IPS DF 4.7 (cell line): ENCODE measurements around the gene DACT1.
"Not testable (repeated sequence)": the region's sequence is repeated elsewhere in the genome, so short reads cannot be mapped to it uniquely, and the experiment has no call there.

Experiments used
- DNase-seq: peaks from one replicate; pipeline ENCODE4 v3.0.0-alpha.2; 2013; ENCODE audit warnings: low spot score; ENCODE audit errors: extremely low read depth

The DACT1 gene

GRCh38 chr14:58637391-58638230 lies at the start of gene DACT1:
DACT1 (plus strand) TSS chr14:58637962; CDS start chr14:58638203, 241 bp downstream.
- DNase-seq, result no peak

- DNase-seq, result not testable (repeated sequence)
These were observed 49.4 kb upstream of the DACT1 start for GRCh38 chr14:58588321-58588720.

GRCh38 chr14:58593977-58594376 lies 43.8 kb upstream of the DACT1 start:
- no peak for DNase-seq

GRCh38 chr14:58597041-58597440 lies 40.7 kb upstream of the DACT1 start:
- no peak for DNase-seq

DNA sequence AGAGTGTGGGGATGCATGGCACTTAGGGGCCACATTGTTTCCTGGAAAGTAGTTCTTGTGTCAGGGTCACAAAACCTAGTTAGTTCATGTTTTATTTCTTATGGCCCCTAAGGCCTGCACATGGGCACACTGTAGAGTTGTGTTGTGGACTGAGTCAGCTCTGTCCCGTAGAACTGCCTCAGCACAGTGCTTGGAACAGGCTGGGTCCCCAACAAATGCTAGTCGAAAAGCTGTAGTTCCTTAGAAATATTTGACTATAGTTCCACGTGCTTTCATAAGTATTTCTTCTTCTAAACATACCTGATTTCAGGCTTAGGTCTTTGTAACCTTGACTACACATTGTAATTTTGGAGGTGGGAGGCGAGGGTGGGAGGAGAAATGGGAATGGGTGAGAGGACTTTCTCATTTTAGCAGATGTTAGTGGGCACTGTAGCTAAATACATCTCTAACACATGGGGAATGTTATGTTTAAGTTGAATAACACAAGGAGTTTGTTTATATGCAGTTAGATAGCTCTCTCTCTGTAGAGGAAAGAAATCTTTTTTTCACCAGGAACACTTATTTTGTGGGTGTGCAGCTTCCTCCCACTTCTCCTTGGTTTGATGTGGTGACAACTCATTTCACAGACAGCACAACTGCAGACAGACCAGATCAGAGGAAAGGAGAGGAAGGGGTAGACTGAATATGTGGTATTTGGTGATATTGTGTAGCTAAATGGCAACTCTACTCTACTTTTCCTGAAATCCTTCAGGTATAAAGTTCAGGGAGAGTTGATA lies 39.5 kb upstream of the DACT1 start:
- no peak for DNase-seq

DNA sequence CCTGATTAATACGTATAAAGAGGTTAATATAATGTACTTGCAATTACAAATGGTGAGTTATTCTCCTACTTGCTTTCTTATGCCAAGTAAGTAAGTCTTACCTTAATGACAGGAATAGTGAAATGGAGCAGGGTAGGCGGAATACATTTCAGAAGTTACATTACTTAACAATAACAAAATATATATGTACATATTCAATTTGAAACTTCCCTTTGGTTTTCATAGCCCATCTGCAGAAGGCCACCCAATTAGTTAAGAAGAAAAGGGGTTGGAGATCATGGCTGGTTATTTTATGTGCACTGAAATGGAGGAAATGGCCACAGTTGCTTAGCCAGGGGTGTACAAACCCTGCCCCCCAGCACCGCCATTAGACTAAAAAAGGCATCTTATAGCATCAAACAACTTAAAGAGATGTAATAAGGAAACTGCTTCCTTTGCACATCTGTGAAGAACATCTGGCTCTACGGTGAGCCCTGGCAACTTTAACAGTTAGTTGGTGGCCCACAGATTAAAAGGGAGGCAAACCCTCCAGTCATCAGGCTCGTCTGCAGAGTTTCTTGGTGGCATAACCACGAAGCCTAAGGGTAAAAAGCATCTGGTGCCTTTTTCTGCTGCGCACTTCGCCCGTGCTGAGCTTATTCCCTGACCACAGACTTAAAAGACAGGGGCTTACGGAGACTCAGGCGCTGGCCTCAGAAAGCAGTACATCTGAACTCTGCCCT lies 38.8 kb upstream of the DACT1 start:
- DNase-seq, result no peak

DNA sequence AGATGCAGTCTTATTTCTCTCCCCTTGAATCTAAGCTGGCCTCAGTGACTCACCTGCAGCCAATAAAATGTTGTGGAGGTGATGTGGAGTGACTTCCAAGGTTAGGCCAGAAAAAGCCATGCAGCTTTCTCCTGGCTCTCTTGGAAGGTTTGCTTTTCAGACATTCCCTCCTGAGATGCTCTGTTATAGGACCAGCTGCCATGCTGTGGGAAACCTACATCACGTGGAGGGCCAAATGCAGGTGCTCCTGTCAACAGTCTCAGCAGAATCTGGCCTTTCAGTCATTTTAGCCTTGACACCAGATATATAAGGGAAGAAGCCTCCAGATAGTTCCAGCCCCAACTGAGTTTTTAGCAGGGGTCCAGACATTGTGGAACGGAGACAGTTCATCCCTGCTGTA lies 38.1 kb upstream of the DACT1 start:
- DNase-seq, result no peak

- no peak for DNase-seq
These were observed 32.3 kb upstream of the DACT1 start for GRCh38 chr14:58605465-58605864.

DNA sequence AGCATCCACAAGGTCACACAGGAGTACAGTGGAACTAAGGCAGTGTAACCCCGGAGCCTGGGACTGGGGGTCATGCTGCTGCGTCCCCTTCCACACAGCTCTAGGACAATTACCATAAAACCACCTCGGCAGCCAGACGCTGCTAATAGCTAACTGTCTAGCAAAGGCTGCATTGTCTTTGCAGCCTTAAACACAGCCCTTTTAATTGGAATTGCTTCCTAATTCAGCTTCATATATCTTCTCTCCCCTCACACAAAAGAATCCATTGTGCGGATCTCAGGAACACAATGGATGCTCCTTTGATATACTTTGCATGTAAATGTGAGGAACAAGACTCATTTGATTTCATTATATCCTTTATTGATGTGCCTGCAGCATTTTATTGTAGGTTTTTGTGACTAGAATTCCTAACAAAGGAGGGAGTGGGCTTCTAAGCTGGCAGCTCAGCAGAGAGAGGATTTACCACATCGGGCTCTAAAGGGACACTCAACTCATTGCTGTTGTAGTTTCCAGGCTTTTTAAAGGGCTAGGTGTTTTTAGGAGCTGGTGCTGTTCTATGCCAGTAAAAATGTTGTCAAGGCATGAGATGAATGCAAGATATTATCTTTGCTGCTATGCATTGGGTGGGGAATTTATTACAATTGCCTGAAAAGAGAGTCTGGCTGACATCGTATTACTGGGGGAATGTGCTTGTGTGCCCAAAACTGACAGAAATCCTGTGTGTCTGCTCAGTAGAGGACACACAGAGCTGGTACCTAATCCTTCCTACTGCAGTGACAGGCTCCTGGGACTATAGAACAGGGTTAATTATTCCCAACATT lies 30.4 kb upstream of the DACT1 start:
- no peak for DNase-seq

DNA sequence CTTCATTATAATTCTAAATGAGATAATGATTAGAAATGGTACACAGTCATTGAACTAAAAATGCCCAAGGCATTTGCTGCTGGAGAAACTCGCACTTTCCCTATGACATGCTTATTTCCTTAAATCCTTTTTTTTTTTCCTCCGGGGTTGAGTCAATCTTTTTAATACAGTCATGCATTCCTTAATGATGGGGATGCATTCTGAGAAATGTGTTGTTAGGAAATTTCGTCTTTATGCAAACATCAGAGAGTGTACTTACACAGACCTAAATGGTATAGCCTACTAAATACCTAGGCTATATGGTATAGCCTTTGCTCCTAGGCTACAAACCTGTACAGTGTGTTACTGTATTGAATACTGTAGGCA lies 29.8 kb upstream of the DACT1 start:
- no peak for DNase-seq

DNA sequence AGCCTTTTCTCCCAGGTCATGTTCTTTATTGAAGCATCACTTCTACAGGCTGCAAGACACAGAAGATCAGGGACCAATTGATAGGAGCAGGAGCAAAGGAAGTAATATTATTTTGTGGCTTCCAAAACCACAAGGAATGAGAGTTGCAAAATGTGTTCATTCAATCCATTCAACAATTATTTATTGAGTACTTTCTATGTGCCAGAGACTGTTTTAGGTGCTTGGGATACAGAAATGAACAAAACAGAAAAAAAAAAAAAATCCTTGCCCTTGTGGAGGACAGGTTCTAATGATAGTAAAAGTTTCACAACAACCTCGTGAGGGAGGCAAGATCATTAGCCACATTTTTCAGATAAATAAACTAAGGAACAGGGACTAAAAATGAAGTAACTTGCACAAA lies 20.1 kb upstream of the DACT1 start:
- no peak for DNase-seq

DNA sequence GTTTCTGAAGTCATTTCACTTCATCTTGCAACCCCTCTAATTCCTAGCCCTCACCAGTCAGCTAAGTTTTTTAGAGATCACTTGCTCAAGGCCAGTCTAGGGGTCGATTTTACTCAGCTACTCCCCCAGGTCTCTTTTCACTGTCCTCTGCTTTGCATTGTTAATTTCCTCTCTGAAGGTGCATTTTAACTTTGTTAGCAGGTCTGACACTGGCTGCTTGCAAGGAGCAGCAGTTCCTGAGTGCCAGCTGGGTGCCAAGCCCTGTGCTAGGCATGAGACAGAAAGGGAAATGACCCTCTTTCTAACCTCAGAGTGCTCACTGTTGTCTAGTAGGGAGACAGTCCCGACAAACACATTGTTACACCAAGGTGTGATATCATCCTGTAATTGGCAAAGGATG lies 17.8 kb upstream of the DACT1 start:
- DNase-seq, result no peak

- DNase-seq, result no peak
These were observed 12.3 kb upstream of the DACT1 start for GRCh38 chr14:58625438-58625837.

DNA sequence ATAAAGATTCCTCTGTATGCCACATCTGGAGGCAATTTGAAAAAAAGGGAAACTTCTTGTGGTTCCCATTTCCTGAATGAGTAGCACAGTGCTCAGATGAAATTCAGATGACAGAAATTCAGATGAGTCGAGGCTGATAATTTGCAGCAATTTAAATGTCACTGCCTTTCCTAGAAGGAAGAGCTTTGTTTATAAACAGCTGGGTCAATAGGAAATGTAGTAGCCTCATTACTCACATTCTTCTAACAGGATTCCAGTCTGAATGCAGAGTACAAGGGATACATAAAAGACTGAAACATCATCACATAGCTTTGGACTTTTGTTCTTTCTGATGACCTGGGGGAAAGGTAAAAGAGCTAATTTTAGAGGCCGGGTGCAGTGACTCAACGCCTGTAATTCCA lies 11.3 kb upstream of the DACT1 start:
- no peak for DNase-seq

- no peak for DNase-seq
These were observed 9.4 kb upstream of the DACT1 start for GRCh38 chr14:58628406-58628805.

GRCh38 chr14:58629281-58629680 lies 8.5 kb upstream of the DACT1 start:
- DNase-seq, result no peak

GRCh38 chr14:58631732-58632131 lies 6.0 kb upstream of the DACT1 start:
- no peak for DNase-seq

DNA sequence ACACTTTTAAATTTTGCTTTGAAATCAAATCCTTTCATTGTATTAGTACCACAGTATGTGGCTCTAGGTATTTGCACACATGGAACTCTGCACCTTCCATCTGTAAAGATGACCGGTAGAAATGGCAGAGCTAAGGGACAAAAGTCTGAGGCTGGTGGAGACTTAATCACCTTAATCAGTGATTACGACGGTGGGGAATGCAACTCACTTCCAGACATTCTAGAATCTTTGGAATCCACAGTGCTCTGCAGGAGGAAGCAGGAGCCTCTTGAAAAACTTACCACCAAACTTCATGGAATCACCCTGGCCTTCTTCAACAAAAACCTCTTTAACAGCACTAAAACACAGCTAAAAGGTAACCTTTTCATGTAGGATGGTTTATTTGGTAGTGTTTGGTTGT lies 3.9 kb upstream of the DACT1 start:
- no peak for DNase-seq

- DNase-seq, result no peak
These were observed 3.2 kb upstream of the DACT1 start for GRCh38 chr14:58634406-58635090.

DNA sequence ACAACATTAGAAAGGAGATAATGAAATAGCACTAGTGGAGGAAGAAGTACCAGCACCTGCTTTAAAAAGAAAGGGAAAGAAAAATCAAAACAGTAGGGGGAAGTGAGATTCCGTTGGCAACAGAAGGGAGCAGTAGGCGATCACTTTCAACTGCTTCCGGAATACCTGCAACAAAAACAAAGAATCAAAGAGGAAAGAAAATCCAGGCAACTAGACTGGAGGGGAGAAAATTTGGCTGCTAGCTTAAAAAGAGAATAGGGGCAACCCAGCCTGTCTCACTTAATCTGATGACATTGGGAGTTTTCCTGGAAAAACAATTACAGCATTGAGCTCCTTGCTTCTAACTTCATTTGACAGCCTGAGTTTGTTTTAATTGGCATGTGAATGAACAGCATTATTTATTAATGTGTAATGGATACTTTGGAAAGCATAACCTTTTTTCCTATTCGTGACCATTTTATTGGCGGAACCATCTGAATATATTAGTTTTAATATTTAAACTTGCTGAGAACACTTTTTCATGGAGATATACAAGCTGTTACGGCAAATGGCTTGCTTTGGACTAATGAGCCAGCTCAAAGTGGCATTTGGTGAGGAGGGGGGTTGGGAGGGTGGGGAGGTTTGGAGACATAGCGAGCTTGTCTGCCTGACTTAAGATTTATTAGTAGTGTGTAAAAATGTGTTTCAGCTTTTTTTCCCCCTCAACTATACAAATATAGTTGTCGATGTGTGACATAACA lies 2.5 kb upstream of the DACT1 start:
- no peak for DNase-seq
